GM18870 (cell line): ENCODE data around the gene GALNT9.
"Not testable (repeated sequence)": the region's sequence is repeated elsewhere in the genome, so short reads cannot be mapped to it uniquely, and the experiment has no call there.

Source experiments
- ATAC-seq: cut with Tn5 transposase; IDR thresholded peaks from one replicate; pipeline ENCODE4 v1.9.1; 2021; ENCODE audit warnings: moderate library complexity; ENCODE audit not compliant: unreplicated experiment

Gene GALNT9

GRCh38 chr12:132202929-132203721 is 126.3 kb downstream of the GALNT9 start:
- no peak for ATAC-seq

GRCh38 chr12:132201391-132202120 is 127.8 kb downstream of the GALNT9 start:
- ATAC-seq, result no peak

- ATAC-seq, result no peak
Measured at GRCh38 chr12:132200800-132201199, 128.6 kb downstream of the GALNT9 start.

- ATAC-seq, result no peak
Measured at GRCh38 chr12:132199526-132200319, 129.7 kb downstream of the GALNT9 start.

GRCh38 chr12:132199101-132199500 is 130.3 kb downstream of the GALNT9 start:
- ATAC-seq, result no peak

GRCh38 chr12:132197581-132198354 is 131.6 kb downstream of the GALNT9 start:
- ATAC-seq, result no peak

- ATAC-seq, result no peak
Measured at GRCh38 chr12:132196873-132197390, 132.5 kb downstream of the GALNT9 start.

GRCh38 chr12:132196038-132196872 is 133.1 kb downstream of the GALNT9 start:
- no peak for ATAC-seq

GRCh38 chr12:132195242-132195641 is 134.1 kb downstream of the GALNT9 start:
- not testable (repeated sequence) for ATAC-seq

GRCh38 chr12:132194556-132194955 is 134.8 kb downstream of the GALNT9 start:
- no peak for ATAC-seq

GRCh38 chr12:132194056-132194455 is 135.3 kb downstream of the GALNT9 start:
- no peak for ATAC-seq

- ATAC-seq, result no peak
Measured at GRCh38 chr12:132191715-132192553, 137.5 kb downstream of the GALNT9 start.

GRCh38 chr12:132190834-132191500 is 138.4 kb downstream of the GALNT9 start:
- ATAC-seq, result no peak

GRCh38 chr12:132190012-132190755 is 139.2 kb downstream of the GALNT9 start:
- no peak for ATAC-seq

GRCh38 chr12:132189378-132190011 is 139.9 kb downstream of the GALNT9 start:
- ATAC-seq, result no peak

- ATAC-seq, result no peak
Measured at GRCh38 chr12:132188916-132189325, 140.5 kb downstream of the GALNT9 start.

GRCh38 chr12:132188451-132188901 is 140.9 kb downstream of the GALNT9 start:
- no peak for ATAC-seq
